GM23248 (cell line): ENCODE results near the gene WWOX.

Experiments used
- EZH2 ChIP-seq: fragments of 200-600 bp; sonication (generic); IDR thresholded peaks from 2 replicates; pipeline ENCODE4 v1.6.1; 2018; ENCODE audit warnings: antibody characterized with exemption, mild to moderate bottlenecking; ENCODE audit not compliant: insufficient read depth, poor library complexity, severe bottlenecking
- EZH2phosphoT487 ChIP-seq: fragments of 200-600 bp; sonication (generic); IDR thresholded peaks from 2 replicates; pipeline ENCODE4 v1.6.1; 2018; ENCODE audit warnings: antibody characterized with exemption, moderate library complexity, mild to moderate bottlenecking, low read depth; ENCODE audit not compliant: insufficient read depth

DNA sequence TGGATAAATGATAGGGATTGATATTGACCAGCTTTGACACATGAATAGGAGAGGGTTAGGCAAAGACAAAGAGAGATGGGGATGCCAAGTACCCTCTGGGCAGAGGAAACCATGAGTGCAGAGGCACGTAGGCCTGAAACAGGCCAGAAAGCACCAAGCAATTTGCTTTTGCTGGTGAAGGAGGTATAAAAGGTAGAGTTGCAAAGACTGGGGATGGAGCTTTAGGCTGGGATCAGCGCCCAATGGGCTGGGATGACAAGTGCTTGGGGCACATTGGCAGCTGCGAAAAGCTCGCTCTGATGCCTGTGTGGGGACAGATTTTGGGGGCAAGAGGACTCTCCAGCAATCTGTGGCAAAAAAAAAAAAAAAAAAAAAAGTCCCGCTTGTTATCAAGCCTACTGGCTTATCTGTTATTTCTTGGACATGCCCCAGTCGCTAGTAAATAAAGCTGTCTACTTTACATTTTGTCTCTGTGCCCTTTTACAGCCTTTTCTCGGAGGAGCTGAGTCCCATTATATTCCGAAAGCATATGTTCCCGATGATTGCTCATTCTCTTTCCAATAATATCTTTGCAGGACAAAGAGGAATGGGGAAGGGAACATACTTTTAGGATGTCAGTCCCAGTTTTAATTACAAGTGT is 922.7 kb downstream of the WWOX start:
- TF ChIP-seq EZH2phosphoT487 = no peak
- TF ChIP-seq EZH2 = no peak
